Measurements from ENCODE around the gene SERPINB1. TPM values are rescaled to one million over a fixed set of nuclear protein-coding genes. Genes with fewer than 3 reads are reported as not detected.

Gene SERPINB1
- total and polyA plus RNA-seq, 11 donors, result 15.4 to 55.6 (median 22.2) TPM

DNA sequence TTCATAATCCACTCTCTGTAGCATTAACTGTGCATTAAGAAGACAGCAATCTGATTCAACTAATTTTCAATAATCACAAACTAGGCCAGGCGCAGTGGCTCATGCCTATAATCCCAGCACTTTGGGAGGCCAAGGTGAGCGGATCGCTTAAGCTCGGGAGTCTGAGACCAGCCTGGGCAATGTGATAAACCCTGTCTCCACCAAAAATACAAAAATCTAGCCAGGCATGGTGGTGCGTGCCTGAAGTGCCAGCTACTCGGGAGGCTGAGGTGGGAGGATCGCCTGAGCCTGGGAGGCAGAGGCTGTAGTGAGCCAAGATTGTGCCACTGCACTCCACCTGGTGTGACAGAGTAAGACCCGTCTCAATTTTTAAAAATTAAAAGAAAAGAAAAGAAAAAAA lies 32.0 kb upstream of the SERPINB1 start:
- intact Hi-C loops (cut with DNase I), result no loop called here
- ATAC-seq, result no peak
- H3K36me3 ChIP-seq, result no peaks in the 10 kb centered on the region
- DNase-seq, result no peak
- 96 to 99% (median 97%) methylated on average over 8 of the region's 8 CpGs for WGBS, 4 donors
- H3K9me3 ChIP-seq, result no peaks in the 10 kb centered on the region
- no peak for TF ChIP-seq POLR2A (IDR thresholded peaks at IDR 0.05)
- TF ChIP-seq, protein P1, sequence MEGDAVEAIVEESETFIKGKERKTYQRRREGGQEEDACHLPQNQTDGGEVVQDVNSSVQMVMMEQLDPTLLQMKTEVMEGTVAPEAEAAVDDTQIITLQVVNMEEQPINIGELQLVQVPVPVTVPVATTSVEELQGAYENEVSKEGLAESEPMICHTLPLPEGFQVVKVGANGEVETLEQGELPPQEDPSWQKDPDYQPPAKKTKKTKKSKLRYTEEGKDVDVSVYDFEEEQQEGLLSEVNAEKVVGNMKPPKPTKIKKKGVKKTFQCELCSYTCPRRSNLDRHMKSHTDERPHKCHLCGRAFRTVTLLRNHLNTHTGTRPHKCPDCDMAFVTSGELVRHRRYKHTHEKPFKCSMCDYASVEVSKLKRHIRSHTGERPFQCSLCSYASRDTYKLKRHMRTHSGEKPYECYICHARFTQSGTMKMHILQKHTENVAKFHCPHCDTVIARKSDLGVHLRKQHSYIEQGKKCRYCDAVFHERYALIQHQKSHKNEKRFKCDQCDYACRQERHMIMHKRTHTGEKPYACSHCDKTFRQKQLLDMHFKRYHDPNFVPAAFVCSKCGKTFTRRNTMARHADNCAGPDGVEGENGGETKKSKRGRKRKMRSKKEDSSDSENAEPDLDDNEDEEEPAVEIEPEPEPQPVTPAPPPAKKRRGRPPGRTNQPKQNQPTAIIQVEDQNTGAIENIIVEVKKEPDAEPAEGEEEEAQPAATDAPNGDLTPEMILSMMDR (IDR thresholded peaks at IDR 0.05), result no peak
- H3K27ac ChIP-seq, result no peak overlapping the region
- H3K4me3 ChIP-seq, result no peak overlapping the region
- no peaks in the 10 kb centered on the region for H3K27me3 ChIP-seq
- peaks cover 0 to 44% (median 26%) of the 10 kb centered on the region in 12 donors for H3K4me1 ChIP-seq

DNA sequence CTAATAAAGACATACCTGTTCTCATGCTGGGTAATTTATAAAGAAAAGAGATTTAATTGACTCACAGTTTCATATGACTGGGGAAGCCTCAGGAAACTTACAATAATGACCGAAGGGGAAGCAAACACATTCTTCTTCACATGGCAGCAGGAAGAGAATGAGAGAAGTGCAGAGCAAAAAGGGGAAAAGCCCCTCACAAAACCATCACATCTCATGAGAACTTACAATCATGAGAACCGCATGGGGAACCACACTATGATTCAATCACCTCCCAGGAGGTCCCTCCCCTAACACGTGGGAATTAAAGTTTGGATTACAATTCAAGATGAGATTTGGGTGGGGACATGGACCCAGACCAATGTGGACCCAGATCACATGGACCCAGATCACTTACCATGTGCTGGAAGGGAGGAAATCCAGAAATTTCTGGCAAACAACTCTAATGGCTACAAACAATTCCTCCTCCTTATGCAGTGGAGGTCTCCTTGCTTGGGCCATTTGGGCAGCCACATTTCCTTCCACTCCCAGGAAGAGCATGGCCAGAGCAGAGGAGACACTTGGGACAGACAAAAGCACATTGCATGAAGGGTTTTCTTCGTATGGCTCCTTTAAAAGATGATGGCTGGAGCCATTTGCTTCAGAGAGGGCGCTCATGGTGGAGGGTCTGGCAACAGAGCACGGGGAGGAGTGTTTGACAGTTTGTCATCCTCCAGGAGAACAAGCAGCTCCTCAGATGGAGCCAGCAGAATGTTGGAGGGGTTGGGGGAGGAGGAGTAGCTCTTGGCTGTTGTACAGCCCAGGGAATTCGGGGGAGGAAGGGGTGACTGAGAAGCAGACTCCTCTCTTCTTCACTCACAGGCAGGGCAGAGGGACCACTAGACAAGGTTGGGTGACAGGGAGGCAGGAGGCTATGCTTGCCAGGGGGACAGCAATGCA lies 31.0 kb upstream of the SERPINB1 start:
- Histone ChIP-seq H3K27me3 (no peaks in the 10 kb centered on the region), H3K9me3 (no peaks in the 10 kb centered on the region), H3K27ac (peak overlapping the region in 1 of 12 donors; percentile 37), H3K4me3 (no peak overlapping the region), H3K36me3 (no peaks in the 10 kb centered on the region), H3K4me1 (peaks cover 0 to 35% (median 24%) of the 10 kb centered on the region in 12 donors)
- intact Hi-C loops (cut with DNase I), result no loop called here
- TF ChIP-seq POLR2A (IDR thresholded peaks at IDR 0.05), result no peak
- TF ChIP-seq, protein P1 (IDR thresholded peaks at IDR 0.05), result no peak
- no peak for ATAC-seq
- 59 to 73% (median 66%) methylated on average over 7 of the region's 7 CpGs for WGBS, 4 donors
- DNase-seq, result no peak

DNA sequence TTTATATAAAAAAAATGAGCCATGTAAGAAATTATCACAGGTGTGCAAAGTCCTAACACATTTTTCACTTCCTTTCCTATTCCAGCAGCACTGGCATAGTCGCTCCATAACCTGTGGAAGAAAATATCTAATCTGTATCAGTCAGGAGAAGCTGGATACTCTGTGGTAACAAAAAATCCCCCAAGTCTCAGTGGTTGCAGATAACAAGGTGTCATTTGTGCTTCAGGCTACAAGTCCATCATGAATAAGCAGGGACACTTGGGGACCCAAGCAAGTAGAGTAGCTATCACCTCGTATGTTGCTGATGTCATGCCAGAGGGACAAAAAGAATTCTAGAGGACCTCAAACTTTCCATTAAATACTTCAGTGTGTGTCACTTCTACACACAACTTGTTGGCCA lies 30.3 kb upstream of the SERPINB1 start:
- H3K4me3 ChIP-seq, result no peak overlapping the region
- H3K27ac ChIP-seq, result no peak overlapping the region
- H3K4me1 ChIP-seq, result peaks cover 0 to 27% (median 17%) of the 10 kb centered on the region in 12 donors
- H3K36me3 ChIP-seq, result no peaks in the 10 kb centered on the region
- no peak for DNase-seq
- no peak for ATAC-seq
- intact Hi-C loops (cut with DNase I), result no loop called here
- WGBS, 4 donors, result 85 to 94% (median 92%) methylated on average over 2 of the region's 2 CpGs
- no peaks in the 10 kb centered on the region for H3K27me3 ChIP-seq
- H3K9me3 ChIP-seq, result no peaks in the 10 kb centered on the region
- no peak for TF ChIP-seq POLR2A (IDR thresholded peaks at IDR 0.05)
- TF ChIP-seq, protein P1 (IDR thresholded peaks at IDR 0.05), result no peak

DNA sequence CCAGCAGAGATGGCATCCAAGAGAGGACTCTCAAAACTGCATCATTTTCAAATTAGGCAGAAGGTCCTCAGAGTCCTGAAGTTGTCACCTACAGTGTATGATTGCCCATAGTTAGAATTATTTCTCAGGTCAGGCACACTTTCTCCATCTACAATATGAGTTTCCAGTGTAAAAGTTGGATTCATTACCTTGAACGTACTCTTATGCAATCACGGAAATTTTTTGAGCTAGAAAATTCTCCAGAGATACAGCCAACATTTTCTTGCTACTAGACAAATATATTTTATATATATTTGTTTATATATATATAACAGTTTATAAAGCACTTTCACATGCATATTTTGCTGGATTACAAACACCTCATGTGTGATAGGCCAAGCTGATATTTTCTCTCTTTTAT lies 29.4 kb upstream of the SERPINB1 start:
- peaks cover 0 to 21% (median 11%) of the 10 kb centered on the region in 12 donors for H3K4me1 ChIP-seq
- H3K27ac ChIP-seq, result no peak overlapping the region
- WGBS, 4 donors, result 89 to 96% (median 92%) methylated on average over 2 of the region's 2 CpGs
- H3K27me3 ChIP-seq, result no peaks in the 10 kb centered on the region
- no peaks in the 10 kb centered on the region for H3K36me3 ChIP-seq
- DNase-seq, result no peak
- intact Hi-C loops (cut with DNase I), result no loop called here
- no peaks in the 10 kb centered on the region for H3K9me3 ChIP-seq
- no peak for ATAC-seq
- H3K4me3 ChIP-seq, result no peak overlapping the region
- TF ChIP-seq, protein P1 (IDR thresholded peaks at IDR 0.05), result no peak
- TF ChIP-seq POLR2A (IDR thresholded peaks at IDR 0.05), result no peak
